ENCODE data around the gene PAPOLA. TPM values are rescaled to one million over a fixed set of nuclear protein-coding genes. Genes with fewer than 3 reads are reported as not detected.

Gene PAPOLA
- total RNA-seq, 1 experiment from 2014 or later = 52.9 TPM

GRCh38 chr14:96586056-96586455, 83.9 kb downstream of the PAPOLA start:
- no peak for DNase-seq (ENCODE audit: low spot score)

GRCh38 chr14:96586921-96587822, 85.0 kb downstream of the PAPOLA start:
- DNase-seq (ENCODE audit: low spot score) = no peak

GRCh38 chr14:96587823-96588385, 85.7 kb downstream of the PAPOLA start:
- no peak for DNase-seq (ENCODE audit: low spot score)

GRCh38 chr14:96588410-96589257, 86.5 kb downstream of the PAPOLA start:
- no peak for DNase-seq (ENCODE audit: low spot score)

- DNase-seq (ENCODE audit: low spot score) = no peak
These were observed 87.4 kb downstream of the PAPOLA start for GRCh38 chr14:96589577-96589976.

- no peak for DNase-seq (ENCODE audit: low spot score)
These were observed 88.1 kb downstream of the PAPOLA start for GRCh38 chr14:96590190-96590864.

GRCh38 chr14:96592591-96593386, 90.6 kb downstream of the PAPOLA start:
- no peak for DNase-seq (ENCODE audit: low spot score)

- DNase-seq (ENCODE audit: low spot score) = no peak
These were observed 92.8 kb downstream of the PAPOLA start for GRCh38 chr14:96594961-96595360.

- DNase-seq (ENCODE audit: low spot score) = no peak
These were observed 95.5 kb downstream of the PAPOLA start for GRCh38 chr14:96597680-96598079.

GRCh38 chr14:96598332-96598928, 96.2 kb downstream of the PAPOLA start:
- no peak for DNase-seq (ENCODE audit: low spot score)

- DNase-seq (ENCODE audit: low spot score) = no peak
These were observed 96.9 kb downstream of the PAPOLA start for GRCh38 chr14:96599076-96599475.

GRCh38 chr14:96602186-96602585, 100.0 kb downstream of the PAPOLA start:
- no peak for DNase-seq (ENCODE audit: low spot score)

GRCh38 chr14:96603350-96604255, 101.4 kb downstream of the PAPOLA start:
- DNase-seq (ENCODE audit: low spot score) = no peak

GRCh38 chr14:96614481-96614881, 112.3 kb downstream of the PAPOLA start:
- DNase-seq (ENCODE audit: low spot score) = no peak

GRCh38 chr14:96616161-96616721, 114.1 kb downstream of the PAPOLA start:
- DNase-seq (ENCODE audit: low spot score) = no peak

Measured in HT-29 (cell line).